GM12878 (cell line): Measurements from ENCODE around the gene SLC22A3. TPM values are rescaled to one million over a fixed set of nuclear protein-coding genes. Genes with fewer than 3 reads are reported as not detected.

Source experiments
- ATAC-seq: fragments of 200-7000 bp; cut with Tn5 transposase; 3 replicates; pipeline ENCODE4 v1.9.1; 2020; ENCODE audit warnings: mild to moderate bottlenecking, moderate library complexity
- BruUV-seq: library from RNA; stranded (reverse); fragments of 400-500 nt; replicated peaks from 2 replicates; lab custom pipeline; 2021; lab: Mats Ljungman, UMichigan
- CTCF ChIA-PET: fragments of 300-600 bp; sonication (Branson Sonifier 250); formaldehyde crosslinking; extraction: SDS; loops from one replicate; lab custom pipeline; 2021; ENCODE audit warnings: inconsistent platforms; lab: Yijun Ruan, JAX
- POLR2A ChIA-PET: fragments of 350-600 bp; formaldehyde crosslinking; extraction: SDS; loops from one replicate; lab custom pipeline; 2021; ENCODE audit warnings: inconsistent platforms; lab: Charles Lee
- RAD21 ChIA-PET: fragments of 300-600 bp; sonication (Branson Sonifier 250); formaldehyde crosslinking; loops from one replicate; lab custom pipeline; 2023; ENCODE audit warnings: antibody characterized with exemption; ENCODE audit not compliant: unreplicated experiment; lab: Charles Lee
- SMC1A ChIA-PET: fragments of 300-600 bp; sonication (Branson Sonifier 250); formaldehyde crosslinking; loops from one replicate; lab custom pipeline; 2023; ENCODE audit not compliant: unreplicated experiment, uncharacterized antibody; lab: Charles Lee
- DNase-seq: peaks from one replicate; pipeline ENCODE4 v3.0.0-alpha.2; 2011; ENCODE audit warnings: low read depth, low spot score
- FAIRE-seq: peaks from 3 replicates; lab custom pipeline; 2011; peaks lifted over from hg19 to GRCh38; lab: Jason Lieb, UNC
- H2AFZ ChIP-seq: 2 replicates; pipeline ENCODE4 v1.6.0; 2011; ENCODE audit warnings: low read depth, low read length, control low read depth; ENCODE audit not compliant: control insufficient read depth
- H3K27ac ChIP-seq: 2 replicates; pipeline ENCODE4 v1.5.1; 2011; ENCODE audit warnings: control low read depth; ENCODE audit not compliant: control insufficient read depth, insufficient read depth
- H3K27me3 ChIP-seq, 2 experiments: replicated peaks in 1 of 2; 2 replicates each; pipeline versions ENCODE4 v1.6.0 to v1.6.1; 2011; ENCODE audit warnings: low read length in 1 of 2; ENCODE audit not compliant: control insufficient read depth in 2 of 2, insufficient read depth in 2 of 2
- H3K36me3 ChIP-seq, 2 experiments: 2 replicates each; pipeline ENCODE4 v1.5.1; 2011; ENCODE audit warnings: low read length in 1 of 2; ENCODE audit not compliant: control insufficient read depth in 2 of 2, insufficient read depth in 2 of 2
- H3K4me1 ChIP-seq: 2 replicates; pipeline ENCODE4 v1.6.1; 2011; ENCODE audit warnings: mild to moderate bottlenecking, low read length, moderate library complexity, mixed read lengths; ENCODE audit not compliant: control insufficient read depth, insufficient read depth
- H3K4me2 ChIP-seq: 2 replicates; pipeline ENCODE4 v1.6.0; 2011; ENCODE audit warnings: control low read depth; ENCODE audit not compliant: control insufficient read depth, insufficient read depth
- H3K4me3 ChIP-seq: fragments of 200-600 bp; sonication (generic); 2 replicates; pipeline ENCODE4 v1.5.1; 2016
- H3K79me2 ChIP-seq: 2 replicates; pipeline ENCODE4 v1.6.0; 2011; ENCODE audit warnings: low read length; ENCODE audit not compliant: control insufficient read depth, insufficient read depth
- H3K9ac ChIP-seq: 2 replicates; pipeline ENCODE4 v1.8.0; 2011; ENCODE audit warnings: low read length, control low read depth, mixed read lengths; ENCODE audit not compliant: control insufficient read depth, insufficient read depth
- H3K9me3 ChIP-seq: replicated peaks from 3 replicates; pipeline ENCODE4 v1.5.1; 2011; ENCODE audit warnings: mild to moderate bottlenecking, low read length; ENCODE audit not compliant: control insufficient read depth, insufficient read depth
- H4K20me1 ChIP-seq: 2 replicates; pipeline ENCODE4 v1.6.0; 2011; ENCODE audit not compliant: control insufficient read depth, insufficient read depth
- EP300 ChIP-seq, 2 experiments: fragments of 150-350 bp in 1 of 2; IDR thresholded peaks; 2 replicates each; pipeline ENCODE4 v1.6.1; 2011 to 2012; ENCODE audit warnings: low read depth in 2 of 2, low read length in 2 of 2, borderline replicate concordance in 1 of 2, improper control_type of control experiment in 1 of 2, inconsistent platforms in 1 of 2; ENCODE audit not compliant: control insufficient read depth in 1 of 2
- MYB ChIP-seq: fragments of 150-350 bp; IDR thresholded peaks from 2 replicates; pipeline ENCODE4 v1.6.1; 2014; ENCODE audit warnings: mild to moderate bottlenecking, low read depth, low read length, borderline replicate concordance
- NR2C2 ChIP-seq: IDR thresholded peaks from 2 replicates; pipeline ENCODE4 v1.6.1; 2011; ENCODE audit warnings: borderline replicate concordance, low read depth; ENCODE audit not compliant: control insufficient read depth, insufficient read length
- SIX5 ChIP-seq: IDR thresholded peaks from 2 replicates; pipeline ENCODE4 v1.6.1; 2011; ENCODE audit warnings: mild to moderate bottlenecking, low read depth, low read length, moderate library complexity; ENCODE audit not compliant: severe bottlenecking
- TARDBP ChIP-seq: IDR thresholded peaks from 2 replicates; pipeline ENCODE4 v1.6.1; 2016; ENCODE audit warnings: borderline replicate concordance
- YBX1 ChIP-seq: fragments of 450-650 bp; IDR thresholded peaks from 2 replicates; pipeline ENCODE4 v1.6.1; 2016; ENCODE audit warnings: antibody characterized with exemption
- YY1 ChIP-seq: IDR thresholded peaks from 2 replicates; pipeline ENCODE4 v1.6.1; 2011; ENCODE audit warnings: low read depth, mild to moderate bottlenecking, low read length
- ZNF622 ChIP-seq: fragments of 450-650 bp; IDR thresholded peaks from 2 replicates; pipeline ENCODE4 v1.6.1; 2017; ENCODE audit warnings: mild to moderate bottlenecking, inconsistent platforms
- WGBS: methylation state at CpG from one replicate; pipeline ENCODE4 v1.1.6; 2016; ENCODE audit warnings: low lambda C conversion rate; ENCODE audit not compliant: insufficient replicate concordance, insufficient coverage; ENCODE audit errors: missing lambda C conversion rate; 5-methylcytosine and 5-hydroxymethylcytosine counted together
- in situ Hi-C: fragments of 300-500 bp; cut with MboI; formaldehyde crosslinking; loops from 9 replicates; pipeline ENCODE4 v1.14.3; 2018; ENCODE audit warnings: mixed read lengths
- intact Hi-C: fragments of 100-400 bp; cut with micrococcal nuclease; formaldehyde crosslinking; loops from one replicate; pipeline ENCODE4 v1.14.2; 2022; ENCODE audit not compliant: unreplicated experiment
- polyA plus RNA-seq, 11 experiments: library from polyadenylated mRNA; depleted of rRNA in 4 of 11; unstranded in 6 of 11; stranded (reverse) in 5 of 11; fragments of >200 nt; fragmentation: Nextera tagmentation in 4 of 11; fragmentation: Illumina TruSeq in 1 of 11; extraction: Ambion mirVana in 4 of 11; extraction: Trizol in 1 of 11; gene quantifications; 1 replicate in 1 of 11; 2 replicates in 10 of 11; pipeline versions ENCODE4 v1.2.1 to v1.2.3, GENCODE V29; 2011 to 2016; ENCODE audit warnings: inconsistent platforms in 2 of 11, missing spikeins in 2 of 11, low read depth in 1 of 11
- total RNA-seq, 4 experiments: library from RNA; depleted of rRNA in 3 of 4; stranded (reverse); fragments of >200 nt in 3 of 4; fragmentation: Illumina TruSeq in 1 of 4; extraction: Trizol in 1 of 4; gene quantifications; 2 replicates each; pipeline versions ENCODE4 v1.2.1 to v1.2.3, GENCODE V29; 2013 to 2021
- TF ChIP-seq, protein P1 (sequence below): fragments of 450-650 bp; IDR thresholded peaks from 2 replicates; pipeline ENCODE4 v1.6.1; 2016; ENCODE audit warnings: mild to moderate bottlenecking
- TF ChIP-seq, protein P2 (sequence below): fragments of 450-650 bp; IDR thresholded peaks from 2 replicates; pipeline ENCODE4 v1.6.1; 2018; ENCODE audit warnings: mild to moderate bottlenecking, low read depth, moderate library complexity; ENCODE audit not compliant: partially characterized antibody
- TF ChIP-seq, protein P3 (sequence below): IDR thresholded peaks from 2 replicates; pipeline ENCODE4 v1.6.1; 2012; ENCODE audit warnings: low read depth, low read length, improper control_type of control experiment

The SLC22A3 gene
- total and polyA plus RNA-seq, 10 of the 15 experiments (the other 5 are each of a cell fraction or from before 2014, with no cell fraction given), result 0.07 to 0.15 TPM; not detected in 8

DNA sequence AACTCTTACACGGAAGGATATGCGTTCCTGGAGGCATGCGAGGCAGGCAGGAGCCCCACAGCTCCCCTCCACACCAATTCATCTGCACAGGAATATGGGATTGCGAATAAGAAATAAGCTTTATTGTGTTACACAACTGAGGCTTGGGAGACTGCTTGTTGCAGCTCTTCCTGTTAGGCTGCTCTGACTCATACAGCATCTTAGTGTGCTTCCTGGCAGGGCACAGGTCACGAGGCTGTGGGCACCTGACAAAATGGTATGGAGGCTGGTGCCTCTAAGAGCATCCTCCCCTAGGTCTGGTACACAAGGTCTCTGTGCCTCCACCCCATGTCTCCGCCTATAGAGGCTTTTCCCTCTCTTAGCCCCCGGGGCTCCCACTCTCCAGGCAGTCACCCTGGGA, 6.8 kb downstream of the SLC22A3 start:
- ChIA-PET POLR2A (no interaction called here), CTCF (no interaction called here), RAD21 (no interaction called here), SMC1A (no interaction called here)
- no peak overlapping the region for H3K4me3 ChIP-seq
- peaks cover 0 to 3% of the 10 kb centered on the region in 2 experiments; a peak in 3 of 4 replicates for H3K27me3 ChIP-seq
- no peak for ATAC-seq
- no peaks in the 10 kb centered on the region for H3K4me1 ChIP-seq
- H3K9ac ChIP-seq, result no peak overlapping the region
- H3K27ac ChIP-seq, result no peak overlapping the region
- H3K79me2 ChIP-seq, result no peaks in the 10 kb centered on the region
- no peaks in the 10 kb centered on the region for H3K36me3 ChIP-seq
- H2AFZ ChIP-seq, result no peak overlapping the region
- no peaks in the 10 kb centered on the region for H3K9me3 ChIP-seq
- no peak overlapping the region for H3K4me2 ChIP-seq
- TF ChIP-seq SIX5 (no peak), TARDBP (no peak), YBX1 (no peak), ZNF622 (no peak), MYB (no peak), NR2C2 (no peak), YY1 (no peak), EP300 (IDR thresholded peaks at IDR 0.05; ENCODE audit: borderline replicate concordance in 1 of 2, control insufficient read depth in 1 of 2, low read depth in 2 of 2, low read length in 2 of 2) (no peak)
- TF ChIP-seq, protein P1, sequence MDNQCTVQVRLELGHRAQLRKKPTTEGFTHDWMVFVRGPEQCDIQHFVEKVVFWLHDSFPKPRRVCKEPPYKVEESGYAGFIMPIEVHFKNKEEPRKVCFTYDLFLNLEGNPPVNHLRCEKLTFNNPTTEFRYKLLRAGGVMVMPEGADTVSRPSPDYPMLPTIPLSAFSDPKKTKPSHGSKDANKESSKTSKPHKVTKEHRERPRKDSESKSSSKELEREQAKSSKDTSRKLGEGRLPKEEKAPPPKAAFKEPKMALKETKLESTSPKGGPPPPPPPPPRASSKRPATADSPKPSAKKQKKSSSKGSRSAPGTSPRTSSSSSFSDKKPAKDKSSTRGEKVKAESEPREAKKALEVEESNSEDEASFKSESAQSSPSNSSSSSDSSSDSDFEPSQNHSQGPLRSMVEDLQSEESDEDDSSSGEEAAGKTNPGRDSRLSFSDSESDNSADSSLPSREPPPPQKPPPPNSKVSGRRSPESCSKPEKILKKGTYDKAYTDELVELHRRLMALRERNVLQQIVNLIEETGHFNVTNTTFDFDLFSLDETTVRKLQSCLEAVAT, result no peak
- TF ChIP-seq, protein P2, sequence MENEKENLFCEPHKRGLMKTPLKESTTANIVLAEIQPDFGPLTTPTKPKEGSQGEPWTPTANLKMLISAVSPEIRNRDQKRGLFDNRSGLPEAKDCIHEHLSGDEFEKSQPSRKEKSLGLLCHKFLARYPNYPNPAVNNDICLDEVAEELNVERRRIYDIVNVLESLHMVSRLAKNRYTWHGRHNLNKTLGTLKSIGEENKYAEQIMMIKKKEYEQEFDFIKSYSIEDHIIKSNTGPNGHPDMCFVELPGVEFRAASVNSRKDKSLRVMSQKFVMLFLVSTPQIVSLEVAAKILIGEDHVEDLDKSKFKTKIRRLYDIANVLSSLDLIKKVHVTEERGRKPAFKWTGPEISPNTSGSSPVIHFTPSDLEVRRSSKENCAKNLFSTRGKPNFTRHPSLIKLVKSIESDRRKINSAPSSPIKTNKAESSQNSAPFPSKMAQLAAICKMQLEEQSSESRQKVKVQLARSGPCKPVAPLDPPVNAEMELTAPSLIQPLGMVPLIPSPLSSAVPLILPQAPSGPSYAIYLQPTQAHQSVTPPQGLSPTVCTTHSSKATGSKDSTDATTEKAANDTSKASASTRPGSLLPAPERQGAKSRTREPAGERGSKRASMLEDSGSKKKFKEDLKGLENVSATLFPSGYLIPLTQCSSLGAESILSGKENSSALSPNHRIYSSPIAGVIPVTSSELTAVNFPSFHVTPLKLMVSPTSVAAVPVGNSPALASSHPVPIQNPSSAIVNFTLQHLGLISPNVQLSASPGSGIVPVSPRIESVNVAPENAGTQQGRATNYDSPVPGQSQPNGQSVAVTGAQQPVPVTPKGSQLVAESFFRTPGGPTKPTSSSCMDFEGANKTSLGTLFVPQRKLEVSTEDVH, result no peak
- TF ChIP-seq, protein P3, sequence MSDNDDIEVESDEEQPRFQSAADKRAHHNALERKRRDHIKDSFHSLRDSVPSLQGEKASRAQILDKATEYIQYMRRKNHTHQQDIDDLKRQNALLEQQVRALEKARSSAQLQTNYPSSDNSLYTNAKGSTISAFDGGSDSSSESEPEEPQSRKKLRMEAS, result no peak
- WGBS, result 49% methylated on average over 7 of the region's 7 CpGs
- FAIRE-seq, result no peak
- no peak for DNase-seq
- no TSS peak for BruUV-seq
- intact Hi-C loops, result no loop called here
- no peaks in the 10 kb centered on the region for H4K20me1 ChIP-seq
- in situ Hi-C loops, result no loop called here
